Activated T-helper 1 cell treated with anti-CD3 and anti-CD28 coated beads, Interleukin-12 subunit alpha, Interleukin-12 subunit beta, Interleukin-2, Interleukin-4 antibody, amounts not matched to agents 30 ng/mL and 10 ng/mL and 1 ng/mL, durations not matched to agents 14 hours and 24 hours and 36 hours (primary cell): Measurements from ENCODE around the gene IGSF9. TPM values are rescaled to one million over a fixed set of nuclear protein-coding genes. Genes with fewer than 3 reads are reported as not detected.

Experiments
- DNase-seq: peaks from one replicate; pipeline ENCODE4 v3.0.0; 2021; ENCODE audit warnings: low spot score
- H3K27ac Mint-ChIP-seq: one replicate; pipeline ENCODE4 v1.8.0; 2021; ENCODE audit warnings: mild to moderate bottlenecking, mixed read lengths
- H3K27me3 Mint-ChIP-seq: one replicate; pipeline ENCODE4 v1.8.0; 2022; ENCODE audit warnings: mild to moderate bottlenecking, moderate library complexity, mixed read lengths; ENCODE audit not compliant: insufficient read depth
- H3K36me3 Mint-ChIP-seq: one replicate; pipeline ENCODE4 v1.8.0; 2021; ENCODE audit warnings: low read depth, mixed read lengths
- H3K4me1 Mint-ChIP-seq: one replicate; pipeline ENCODE4 v1.8.0; 2021; ENCODE audit warnings: low read depth, mixed read lengths
- H3K4me3 Mint-ChIP-seq: one replicate; pipeline ENCODE4 v1.8.0; 2021; ENCODE audit warnings: mild to moderate bottlenecking, moderate library complexity, mixed read lengths
- H3K9me3 Mint-ChIP-seq: one replicate; pipeline ENCODE4 v1.8.0; 2021; ENCODE audit warnings: mixed read lengths
- intact Hi-C: fragments of 100-400 bp; cut with micrococcal nuclease; formaldehyde crosslinking; loops from one replicate; pipeline ENCODE4 v1.15.1; 2024
- total RNA-seq: library from RNA; stranded (reverse); gene quantifications from 2 replicates; pipeline ENCODE4 v1.2.3, GENCODE V29; 2022

IGSF9 gene
- total RNA-seq, 1 donor from 2014 or later: not detected

DNA sequence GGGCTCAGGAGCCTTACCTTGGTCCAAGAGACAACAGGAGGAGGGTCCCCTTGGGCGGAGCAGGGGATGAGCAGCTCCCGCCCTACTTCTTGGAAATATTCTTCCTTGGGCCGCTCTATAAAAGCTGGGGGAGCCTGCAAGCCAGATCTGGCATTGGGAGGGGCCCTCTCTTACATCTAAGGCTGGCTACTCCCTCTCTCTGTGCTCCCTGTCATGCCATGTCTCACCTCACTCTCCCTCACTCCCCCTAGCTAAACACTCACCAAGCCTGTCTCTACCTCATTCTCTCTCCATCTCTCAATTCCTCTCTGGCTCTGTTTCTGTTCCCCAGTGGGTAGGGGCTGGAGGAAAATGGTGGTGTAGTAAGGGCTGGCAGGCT lies 13.6 kb downstream of the IGSF9 start:
- Mint-ChIP-seq H3K36me3 (no peaks in the 10 kb centered on the region), H3K27ac (no peak overlapping the region), H3K4me1 (peaks cover 2% of the 10 kb centered on the region), H3K9me3 (no peaks in the 10 kb centered on the region), H3K4me3 (no peak overlapping the region), H3K27me3 (peaks cover 12% of the 10 kb centered on the region)
- intact Hi-C loops: loop anchor here (10.0 kb wide), 1 partner anchor 443 kb away; no protein-coding TSS in a partner anchor
- no peak for DNase-seq

DNA sequence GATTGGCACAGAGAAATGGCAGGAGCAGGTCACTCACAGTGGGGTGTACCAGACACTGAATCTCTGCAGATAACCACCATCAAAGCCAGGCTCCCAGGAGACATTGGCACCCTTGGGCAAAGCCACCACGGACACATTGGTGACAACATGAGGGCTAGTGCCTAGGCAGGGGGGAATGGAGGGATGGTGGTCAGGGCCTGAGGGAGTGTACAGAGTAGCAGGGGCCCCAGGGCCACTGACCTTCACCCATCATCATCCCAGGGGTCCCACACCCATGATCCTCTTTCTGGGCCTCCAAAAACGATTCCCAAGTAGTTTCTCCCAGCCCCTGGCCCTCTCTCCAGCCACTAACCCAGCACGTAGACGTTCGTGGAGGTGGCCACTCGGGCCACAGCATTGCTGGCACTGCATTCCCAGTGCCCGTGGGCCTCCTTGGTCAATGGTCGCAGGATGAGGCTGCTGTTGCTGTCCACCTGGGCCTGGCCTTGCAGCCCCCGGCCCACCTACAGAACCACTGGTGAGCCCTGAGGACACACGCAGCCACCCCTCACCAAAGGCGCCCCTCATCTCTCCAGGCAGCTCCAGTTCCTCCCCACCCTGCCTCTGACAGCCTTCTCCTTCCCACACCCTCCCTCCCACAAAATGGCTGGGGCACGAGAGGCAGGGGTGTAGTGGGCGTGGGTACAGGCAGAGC lies 14.2 kb downstream of the IGSF9 start:
- intact Hi-C loops: loop anchor here (10.0 kb wide), 1 partner anchor 444 kb away; no protein-coding TSS in a partner anchor

DNA sequence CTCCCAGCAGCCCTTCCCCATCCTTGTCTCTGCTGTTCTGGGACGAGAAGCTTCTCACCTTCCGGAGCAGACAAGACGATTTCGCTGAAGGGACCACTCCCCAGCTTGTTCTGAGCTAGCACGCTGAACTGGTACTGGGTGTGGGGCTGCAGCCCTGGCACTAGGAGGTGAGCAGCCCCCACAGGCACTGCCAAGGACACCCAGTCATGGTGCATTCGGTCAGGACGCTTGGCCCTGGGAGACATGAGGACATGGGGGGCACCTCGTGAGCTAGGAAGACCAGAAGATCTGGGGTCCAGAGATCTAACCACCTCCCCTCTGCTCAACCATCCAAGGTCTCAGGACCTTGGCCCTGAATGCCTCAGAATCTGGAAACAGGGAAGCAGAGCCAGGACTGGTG lies 14.8 kb downstream of the IGSF9 start:
- H3K9me3 Mint-ChIP-seq: no peaks in the 10 kb centered on the region
- DNase-seq: no peak
- peaks cover 4% of the 10 kb centered on the region for H3K27me3 Mint-ChIP-seq
- H3K36me3 Mint-ChIP-seq: no peaks in the 10 kb centered on the region
- peaks cover 14% of the 10 kb centered on the region for H3K4me1 Mint-ChIP-seq
- H3K4me3 Mint-ChIP-seq: no peak overlapping the region
- H3K27ac Mint-ChIP-seq: no peak overlapping the region
- intact Hi-C loops: loop anchor here (10.0 kb wide), 1 partner anchor 444 kb away; no protein-coding TSS in a partner anchor

More for the DNA sequence above, 14.2 kb downstream of the IGSF9 start:
- Mint-ChIP-seq H3K27ac (no peak overlapping the region), H3K4me3 (no peak overlapping the region), H3K9me3 (no peaks in the 10 kb centered on the region), H3K36me3 (no peaks in the 10 kb centered on the region), H3K27me3 (peaks cover 10% of the 10 kb centered on the region), H3K4me1 (peaks cover 7% of the 10 kb centered on the region)
- DNase-seq: no peak

DNA sequence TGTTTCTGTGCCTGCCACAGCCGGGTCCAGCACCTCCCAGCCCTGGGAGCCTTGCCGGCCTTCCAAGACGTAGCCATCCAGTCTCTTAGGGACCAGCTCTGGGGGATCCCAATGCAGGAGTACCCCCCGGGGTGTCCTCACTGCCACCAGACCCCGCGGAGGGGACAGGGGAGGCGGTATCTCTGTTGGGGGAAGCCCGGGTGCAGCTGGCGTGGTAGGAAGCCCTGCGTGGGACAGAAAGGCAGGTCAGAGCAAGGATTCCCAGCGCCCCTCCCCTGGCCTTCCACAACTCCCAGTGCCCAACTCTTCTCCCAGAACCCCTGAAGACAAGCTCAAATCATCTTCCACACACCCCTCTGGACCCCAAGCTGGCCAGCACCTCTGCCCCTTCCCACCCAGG lies 15.2 kb downstream of the IGSF9 start:
- intact Hi-C loops: loop anchor here (10.0 kb wide), 1 partner anchor 445 kb away; no protein-coding TSS in a partner anchor
- H3K27ac Mint-ChIP-seq: no peak overlapping the region
- H3K9me3 Mint-ChIP-seq: no peaks in the 10 kb centered on the region
- H3K4me3 Mint-ChIP-seq: no peak overlapping the region
- no peak for DNase-seq
- no peaks in the 10 kb centered on the region for H3K27me3 Mint-ChIP-seq
- H3K36me3 Mint-ChIP-seq: no peaks in the 10 kb centered on the region
- H3K4me1 Mint-ChIP-seq: peaks cover 18% of the 10 kb centered on the region

DNA sequence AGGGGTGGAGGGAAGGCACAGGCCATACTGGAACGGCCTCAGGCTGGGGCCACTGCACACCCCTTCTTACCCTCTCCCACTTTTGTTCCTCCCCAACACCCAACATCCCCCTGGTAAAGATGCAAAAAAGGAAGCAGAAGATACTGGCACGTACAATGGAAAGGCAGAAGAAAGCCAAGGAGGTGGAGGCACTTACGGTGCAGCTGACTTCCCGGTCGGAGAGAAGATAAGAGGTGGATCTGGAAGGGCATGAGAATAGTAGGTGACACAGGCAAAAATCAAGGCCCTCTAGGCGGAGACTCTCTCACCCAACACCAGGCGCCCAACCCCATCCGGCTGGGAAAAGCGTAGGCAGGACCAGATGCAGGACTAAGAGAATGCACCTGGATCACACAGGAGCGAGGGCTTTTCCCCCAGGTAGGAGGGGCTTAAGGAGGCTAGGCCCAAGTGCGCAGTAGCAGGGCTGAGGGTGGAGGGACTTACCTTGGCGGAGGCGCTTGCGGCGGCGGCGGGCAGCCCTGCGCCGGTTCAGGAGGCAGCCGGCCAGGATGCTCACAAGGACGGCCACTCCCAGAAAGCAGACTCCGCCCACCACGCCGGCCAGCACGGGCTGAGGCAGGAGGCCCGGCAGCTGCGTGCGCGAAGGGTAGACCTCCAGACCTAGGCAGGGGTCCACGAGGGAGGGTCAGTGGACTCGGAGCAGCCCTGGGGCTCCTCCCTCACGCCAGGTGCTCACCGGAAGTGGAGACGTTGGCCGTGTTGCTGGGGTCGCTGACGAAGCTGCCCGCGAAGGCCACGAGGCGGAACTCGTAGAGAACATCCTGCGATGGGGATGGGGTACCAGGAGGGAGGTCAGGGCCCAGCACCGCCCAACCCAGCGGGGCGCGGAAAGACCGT lies 16.0 kb downstream of the IGSF9 start:
- H3K4me1 Mint-ChIP-seq: peaks cover 19% of the 10 kb centered on the region
- H3K36me3 Mint-ChIP-seq: no peaks in the 10 kb centered on the region
- no peak overlapping the region for H3K27ac Mint-ChIP-seq
- no peak overlapping the region for H3K4me3 Mint-ChIP-seq
- H3K9me3 Mint-ChIP-seq: no peaks in the 10 kb centered on the region
- H3K27me3 Mint-ChIP-seq: no peaks in the 10 kb centered on the region
- intact Hi-C loops: loop anchor here (10.0 kb wide), 2 partner anchors 445 to 1115 kb away; partner anchors contain the start of gene USF1
- no peak for DNase-seq

DNA sequence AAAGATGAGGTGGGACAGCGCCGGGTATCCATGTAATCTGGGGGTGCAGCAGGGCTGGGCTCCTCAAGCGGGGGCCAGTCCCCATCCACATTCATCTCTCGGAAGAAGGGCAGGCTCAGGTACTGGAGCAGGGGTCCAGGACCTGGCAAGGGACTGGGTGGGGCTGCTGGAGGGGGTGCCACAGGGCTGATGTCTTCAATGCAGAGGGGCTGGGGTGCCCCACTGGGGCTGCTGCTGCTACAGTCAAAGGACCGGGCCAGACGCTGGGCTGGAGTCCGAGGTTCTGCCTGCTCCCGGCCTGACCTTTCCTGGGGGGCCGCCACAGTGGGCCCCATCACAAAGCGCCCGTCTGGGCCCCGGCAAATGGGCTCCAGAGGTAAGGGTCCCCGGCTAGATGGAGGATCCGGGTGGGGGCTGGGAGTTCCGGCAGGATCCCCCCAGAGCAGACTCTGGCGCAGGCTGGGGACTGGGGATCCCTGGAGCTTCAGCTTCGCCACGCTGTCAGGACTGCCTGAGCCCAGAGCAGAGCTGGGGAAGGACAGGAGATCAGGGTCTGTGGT lies 16.8 kb downstream of the IGSF9 start:
- no peak overlapping the region for H3K4me3 Mint-ChIP-seq
- peaks cover 5% of the 10 kb centered on the region for H3K36me3 Mint-ChIP-seq
- intact Hi-C loops: loop anchor here (10.0 kb wide), 1 partner anchor 1116 kb away; the partner anchor contains the start of gene USF1
- H3K27me3 Mint-ChIP-seq: peaks cover 1% of the 10 kb centered on the region
- no peaks in the 10 kb centered on the region for H3K9me3 Mint-ChIP-seq
- no peak overlapping the region for H3K27ac Mint-ChIP-seq
- peaks cover 25% of the 10 kb centered on the region for H3K4me1 Mint-ChIP-seq
- no peak for DNase-seq

DNA sequence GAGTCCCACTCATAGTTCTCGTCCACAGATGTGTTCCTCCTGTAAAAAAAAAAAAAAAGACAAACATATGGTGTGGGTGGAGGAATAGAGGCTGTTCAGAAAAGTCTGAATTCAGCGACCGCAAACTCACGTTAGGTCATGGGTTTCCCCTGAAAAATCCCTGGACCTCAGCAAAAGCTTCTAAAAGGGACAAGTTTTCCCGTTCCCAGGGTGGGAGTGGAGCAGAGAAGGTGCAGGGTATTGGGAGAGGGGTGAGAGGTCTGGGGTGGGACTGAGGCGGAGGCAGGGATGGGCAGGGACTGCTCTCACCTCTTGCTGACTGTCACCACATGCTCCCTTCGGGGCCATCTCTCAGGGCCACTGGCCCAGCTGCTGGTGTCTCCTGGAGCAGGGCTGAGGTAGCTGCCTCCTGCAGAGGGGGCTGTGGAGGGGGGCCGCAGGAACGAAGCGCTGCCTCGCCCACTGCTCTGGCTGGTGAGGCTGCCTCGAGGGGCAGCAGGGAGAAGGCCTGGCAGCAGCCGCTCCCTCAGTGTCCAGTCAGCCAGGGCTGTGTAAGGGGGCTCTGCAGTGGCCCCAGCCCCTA lies 17.5 kb downstream of the IGSF9 start:
- Mint-ChIP-seq H3K27me3 (peaks cover 1% of the 10 kb centered on the region), H3K4me3 (no peak overlapping the region), H3K27ac (no peak overlapping the region), H3K4me1 (peaks cover 32% of the 10 kb centered on the region), H3K9me3 (no peaks in the 10 kb centered on the region), H3K36me3 (peaks cover 8% of the 10 kb centered on the region)
- intact Hi-C loops: loop anchor here (10.0 kb wide), 1 partner anchor 1117 kb away; the partner anchor contains the start of gene USF1
- no peak for DNase-seq

DNA sequence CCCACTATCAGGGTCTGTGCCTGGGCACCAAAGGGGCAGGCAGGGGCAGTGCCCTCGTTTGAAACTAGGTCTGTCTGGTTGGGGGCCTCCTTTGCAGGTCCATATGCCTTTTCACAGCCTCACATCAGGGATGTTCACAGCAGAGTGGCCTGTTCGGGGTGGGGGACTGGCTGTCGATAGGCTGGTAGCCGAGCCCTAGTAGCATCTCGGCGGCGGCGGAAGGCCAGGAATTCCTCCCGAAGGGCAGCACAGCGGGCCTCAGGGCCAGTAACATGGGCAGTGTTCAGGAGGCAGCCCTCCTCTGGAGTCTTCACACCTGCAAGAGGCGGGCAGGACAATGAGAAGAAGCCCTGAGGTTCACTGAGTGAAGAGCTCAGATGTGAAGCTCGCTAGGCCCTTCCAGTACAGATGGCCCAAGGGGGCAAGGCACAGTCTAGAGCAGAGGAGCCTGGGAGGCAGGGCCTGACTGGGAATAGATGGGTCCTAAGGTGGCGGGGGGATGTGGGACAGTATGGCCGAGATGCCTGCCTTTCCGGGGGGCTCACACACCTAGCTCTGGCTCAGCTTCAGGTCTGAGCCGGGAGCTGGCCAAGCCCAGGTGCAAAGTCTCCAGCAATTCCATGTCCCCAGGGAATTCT lies 18.1 kb downstream of the IGSF9 start:
- peaks cover 1% of the 10 kb centered on the region for H3K27me3 Mint-ChIP-seq
- intact Hi-C loops: loop anchor here (10.0 kb wide), 1 partner anchor 1117 kb away; the partner anchor contains the start of gene USF1
- no peak for DNase-seq
- no peak overlapping the region for H3K4me3 Mint-ChIP-seq
- H3K4me1 Mint-ChIP-seq: peaks cover 36% of the 10 kb centered on the region
- H3K27ac Mint-ChIP-seq: no peak overlapping the region
- no peaks in the 10 kb centered on the region for H3K9me3 Mint-ChIP-seq
- H3K36me3 Mint-ChIP-seq: peaks cover 10% of the 10 kb centered on the region

DNA sequence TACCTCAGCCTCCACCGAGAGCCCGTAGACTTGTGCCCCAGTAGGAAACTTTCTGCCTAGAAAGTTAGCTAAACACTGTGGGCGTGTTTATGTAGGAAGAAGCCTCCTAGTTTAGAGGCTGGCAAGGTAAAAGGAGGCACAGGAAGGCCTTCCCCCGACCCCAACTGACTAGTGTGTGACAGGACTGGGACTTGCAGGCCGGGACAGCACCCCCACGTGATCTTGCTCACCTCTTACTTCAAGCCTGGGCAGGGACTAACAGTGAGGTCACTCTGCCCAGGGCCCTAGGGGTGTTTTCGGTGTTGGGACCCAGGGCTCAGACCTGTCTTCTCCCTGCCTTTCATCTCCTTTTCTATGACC lies 19.7 kb downstream of the IGSF9 start:
- peak overlapping the region; percentile 99 for H3K27ac Mint-ChIP-seq
- peaks cover 20% of the 10 kb centered on the region for H3K36me3 Mint-ChIP-seq
- intact Hi-C loops: loop anchor here (1.0 to 10.0 kb wide), 6 partner anchors 11 to 1119 kb away; partner anchors contain the start of genes DCAF8, DUSP23, IGSF8 and PIGM
- peak overlapping the region; percentile 94 for H3K4me3 Mint-ChIP-seq
- H3K9me3 Mint-ChIP-seq: no peaks in the 10 kb centered on the region
- no peak for DNase-seq
- peaks cover 1% of the 10 kb centered on the region for H3K27me3 Mint-ChIP-seq
- H3K4me1 Mint-ChIP-seq: peaks cover 52% of the 10 kb centered on the region

DNA sequence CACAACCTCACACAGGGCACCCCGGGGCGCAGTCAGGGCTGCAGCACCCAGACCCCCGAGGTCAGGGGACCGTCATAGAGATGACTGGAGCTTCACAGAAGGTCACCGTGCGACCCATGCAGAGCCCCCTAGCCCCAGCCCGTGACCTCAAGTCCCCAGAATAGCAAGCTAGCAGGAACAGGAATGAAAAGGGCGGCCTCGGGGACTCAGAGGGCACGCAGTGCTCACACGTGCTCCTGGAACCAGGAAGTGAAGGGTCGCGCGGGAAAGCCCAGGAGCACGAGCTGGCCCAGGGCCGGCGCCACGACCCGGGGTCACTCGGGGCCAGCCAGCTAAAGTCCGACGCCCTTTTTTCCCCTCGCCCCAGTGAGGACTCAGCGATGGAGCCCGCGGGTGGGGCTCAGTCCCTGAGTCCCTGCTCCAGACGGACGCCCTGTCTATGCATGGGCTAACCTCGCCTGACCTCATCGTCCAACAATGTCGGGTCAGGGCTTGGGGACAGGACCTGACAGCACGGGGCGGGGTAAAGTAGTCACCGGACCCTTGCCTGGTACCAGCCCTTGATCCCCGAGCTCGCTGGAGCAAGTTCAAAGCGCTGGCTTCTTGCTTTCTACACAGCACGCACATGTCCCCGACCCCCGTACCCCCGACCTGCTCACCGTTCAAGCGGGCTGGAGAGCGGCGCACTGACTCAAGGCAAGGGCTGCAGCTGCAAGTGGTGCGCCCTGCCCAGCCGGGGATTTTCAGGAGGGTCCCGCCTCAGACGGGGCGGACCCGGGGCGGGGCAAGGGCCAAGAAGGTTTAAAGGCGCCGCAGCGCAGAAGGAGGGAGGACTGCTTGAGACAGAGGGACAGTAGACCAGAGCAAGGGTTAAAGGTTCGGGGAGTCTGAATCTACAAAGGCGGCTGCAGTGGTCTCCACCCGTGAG lies 20.4 kb downstream of the IGSF9 start, which contains the start of gene TAGLN2:
Gene TAGLN2 (minus strand): TSS at position 717 of the 928 bp plus-strand sequence. CDS start 4,998 bp downstream, outside the sequence.
- Mint-ChIP-seq H3K9me3 (no peaks in the 10 kb centered on the region), H3K27me3 (peaks cover 1% of the 10 kb centered on the region), H3K27ac (peak within 1 kb of the TSS; percentile 99), H3K36me3 (peaks cover 25% of the 10 kb centered on the region), H3K4me3 (peak within 1 kb of the TSS; percentile 94), H3K4me1 (peaks cover 57% of the 10 kb centered on the region)
- peak; percentile 92 for DNase-seq
- intact Hi-C loops: loop anchor here (1.0 to 10.0 kb wide), 7 partner anchors 11 to 1120 kb away; partner anchors contain the start of genes DCAF8, DUSP23, IGSF8 and PIGM
